Measurements from ENCODE around the gene SYTL5. TPM values are rescaled to one million over a fixed set of nuclear protein-coding genes. Genes with fewer than 3 reads are reported as not detected.

SYTL5 gene
- total RNA-seq, 1 experiment from 2014 or later = 0.04 TPM

DNA sequence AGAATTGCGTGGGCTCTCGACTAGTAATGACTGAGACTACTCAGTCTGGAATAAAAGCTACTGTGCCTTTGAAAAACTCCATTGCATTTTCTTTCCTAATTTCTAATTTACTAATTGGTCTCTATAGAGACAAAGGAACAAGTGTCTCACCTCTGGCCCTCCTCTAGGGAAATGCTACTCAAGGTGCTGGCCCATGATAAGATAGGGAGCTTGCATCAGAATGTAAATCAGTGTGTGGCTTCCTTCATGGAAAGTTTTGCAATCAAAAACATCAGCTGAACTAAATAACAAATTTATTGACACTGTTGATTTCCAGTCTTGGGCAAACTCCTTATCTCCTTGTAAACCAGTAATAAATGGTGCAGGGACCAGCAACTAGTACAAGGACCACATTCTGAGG, 132.5 kb downstream of the SYTL5 start:
- ChIA-PET CTCF (no interaction called here), POLR2A (ENCODE audit: unreplicated experiment) (no interaction called here)
- intact Hi-C loops (cut with micrococcal nuclease) = no loop called here
- no peak for ATAC-seq
- Histone ChIP-seq H3K36me3 (ENCODE audit: low read depth, low read length) (no peaks in the 10 kb centered on the region), H4K20me1 (ENCODE audit: low read length) (no peaks in the 10 kb centered on the region), H3K9me2 (replicated peaks; ENCODE audit: low read length) (no peaks in the 10 kb centered on the region), H3K27me3 (ENCODE audit: low read length) (no peaks in the 10 kb centered on the region), H3K9ac (ENCODE audit: low read length) (no peak overlapping the region), H3K4me1 (ENCODE audit: insufficient read depth, low read length) (no peaks in the 10 kb centered on the region), H2AFZ (ENCODE audit: low read length) (no peak overlapping the region), H3K79me2 (ENCODE audit: low read length) (no peaks in the 10 kb centered on the region), H3K4me2 (ENCODE audit: low read length) (no peak overlapping the region), H3F3A (ENCODE audit: low read length, unreplicated experiment) (no peaks in the 10 kb centered on the region), H3K4me3 (ENCODE audit: low read length) (no peak overlapping the region), H3K27ac (ENCODE audit: low read length) (no peak overlapping the region), H3K9me3 (ENCODE audit: low read length) (no peaks in the 10 kb centered on the region)
- TF ChIP-seq EZH2phosphoT487 (IDR thresholded peaks at IDR 0.05; ENCODE audit: borderline replicate concordance, low read length) (no peak), EZH2 (IDR thresholded peaks at IDR 0.05; ENCODE audit: low read length, unreplicated experiment) (no peak)
- TF ChIP-seq, protein P1, sequence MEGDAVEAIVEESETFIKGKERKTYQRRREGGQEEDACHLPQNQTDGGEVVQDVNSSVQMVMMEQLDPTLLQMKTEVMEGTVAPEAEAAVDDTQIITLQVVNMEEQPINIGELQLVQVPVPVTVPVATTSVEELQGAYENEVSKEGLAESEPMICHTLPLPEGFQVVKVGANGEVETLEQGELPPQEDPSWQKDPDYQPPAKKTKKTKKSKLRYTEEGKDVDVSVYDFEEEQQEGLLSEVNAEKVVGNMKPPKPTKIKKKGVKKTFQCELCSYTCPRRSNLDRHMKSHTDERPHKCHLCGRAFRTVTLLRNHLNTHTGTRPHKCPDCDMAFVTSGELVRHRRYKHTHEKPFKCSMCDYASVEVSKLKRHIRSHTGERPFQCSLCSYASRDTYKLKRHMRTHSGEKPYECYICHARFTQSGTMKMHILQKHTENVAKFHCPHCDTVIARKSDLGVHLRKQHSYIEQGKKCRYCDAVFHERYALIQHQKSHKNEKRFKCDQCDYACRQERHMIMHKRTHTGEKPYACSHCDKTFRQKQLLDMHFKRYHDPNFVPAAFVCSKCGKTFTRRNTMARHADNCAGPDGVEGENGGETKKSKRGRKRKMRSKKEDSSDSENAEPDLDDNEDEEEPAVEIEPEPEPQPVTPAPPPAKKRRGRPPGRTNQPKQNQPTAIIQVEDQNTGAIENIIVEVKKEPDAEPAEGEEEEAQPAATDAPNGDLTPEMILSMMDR (conservative IDR thresholded peaks at IDR 0.05; ENCODE audit: low read depth, low read length) = no peak
- BruUV-seq (replicated peaks) = no TSS peak
- no peak for DNase-seq

DNA sequence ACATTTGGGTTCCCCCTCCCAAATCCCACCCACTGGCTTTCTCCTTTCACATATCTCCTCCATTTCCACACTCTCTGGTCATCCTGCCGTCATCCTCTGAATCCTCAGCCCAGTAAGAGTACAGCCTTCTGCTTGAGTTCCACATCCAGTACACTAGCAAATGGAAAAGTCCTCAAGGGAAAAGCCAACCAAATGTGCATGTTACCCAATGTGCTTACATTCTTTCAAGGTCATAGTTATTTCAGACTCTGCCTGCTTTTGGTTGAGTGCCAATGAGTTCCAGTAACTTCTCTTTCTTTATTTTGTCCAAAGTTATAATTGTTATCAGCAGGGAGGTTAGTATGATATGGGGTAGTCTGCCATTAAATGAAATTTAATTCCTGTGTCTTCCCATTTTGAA, 136.3 kb downstream of the SYTL5 start:
- Histone ChIP-seq H3K27me3 (ENCODE audit: low read length) (no peaks in the 10 kb centered on the region), H2AFZ (ENCODE audit: low read length) (no peak overlapping the region), H4K20me1 (ENCODE audit: low read length) (no peaks in the 10 kb centered on the region), H3K36me3 (ENCODE audit: low read depth, low read length) (no peaks in the 10 kb centered on the region), H3K79me2 (ENCODE audit: low read length) (no peaks in the 10 kb centered on the region), H3K4me3 (ENCODE audit: low read length) (no peak overlapping the region), H3K9me3 (ENCODE audit: low read length) (no peaks in the 10 kb centered on the region), H3K4me1 (ENCODE audit: insufficient read depth, low read length) (no peaks in the 10 kb centered on the region), H3K9ac (ENCODE audit: low read length) (no peak overlapping the region), H3K27ac (ENCODE audit: low read length) (no peak overlapping the region), H3F3A (ENCODE audit: low read length, unreplicated experiment) (no peaks in the 10 kb centered on the region), H3K4me2 (ENCODE audit: low read length) (no peak overlapping the region), H3K9me2 (replicated peaks; ENCODE audit: low read length) (no peaks in the 10 kb centered on the region; the same call in 1 of the 2 replicates)
- ChIA-PET POLR2A (ENCODE audit: unreplicated experiment) (no interaction called here), CTCF (no interaction called here)
- no peak for TF ChIP-seq EZH2 (IDR thresholded peaks at IDR 0.05; ENCODE audit: low read length, unreplicated experiment)
- TF ChIP-seq, protein P1 (conservative IDR thresholded peaks at IDR 0.05; ENCODE audit: low read depth, low read length) = no peak
- no peak for TF ChIP-seq EZH2phosphoT487 (IDR thresholded peaks at IDR 0.05; ENCODE audit: borderline replicate concordance, low read length)
- BruUV-seq (replicated peaks) = no TSS peak
- no peak for DNase-seq
- intact Hi-C loops (cut with micrococcal nuclease) = no loop called here
- ATAC-seq = no peak

DNA sequence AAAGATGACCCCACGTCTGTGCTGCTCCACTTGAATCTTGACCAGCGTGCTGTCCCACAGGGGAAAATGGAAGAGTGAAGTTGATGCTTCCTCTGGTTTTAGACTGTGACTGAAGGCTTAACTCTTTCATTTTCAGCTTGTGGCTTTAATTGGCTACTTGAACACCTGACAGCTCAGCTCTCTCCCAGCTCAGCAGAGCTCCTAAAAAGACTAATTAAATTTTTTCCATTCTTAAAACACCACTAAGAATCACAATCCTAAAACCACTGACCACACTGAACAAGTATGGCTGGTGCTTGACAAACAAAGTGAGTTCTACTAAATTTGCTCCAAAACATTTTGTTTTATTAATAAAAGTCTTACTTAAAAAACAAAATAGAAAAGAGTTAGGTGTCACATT, 142.7 kb downstream of the SYTL5 start:
- H2AFZ ChIP-seq (ENCODE audit: low read length) = no peak overlapping the region
- no peaks in the 10 kb centered on the region; the same call in 1 of the 2 replicates for H3K9me2 ChIP-seq (replicated peaks; ENCODE audit: low read length)
- H3K79me2 ChIP-seq (ENCODE audit: low read length) = no peaks in the 10 kb centered on the region
- no peaks in the 10 kb centered on the region for H3K4me1 ChIP-seq (ENCODE audit: insufficient read depth, low read length)
- H3K4me3 ChIP-seq (ENCODE audit: low read length) = no peak overlapping the region
- no peak overlapping the region for H3K9ac ChIP-seq (ENCODE audit: low read length)
- H3K36me3 ChIP-seq (ENCODE audit: low read depth, low read length) = no peaks in the 10 kb centered on the region
- no peaks in the 10 kb centered on the region for H3F3A ChIP-seq (ENCODE audit: low read length, unreplicated experiment)
- no peak overlapping the region for H3K27ac ChIP-seq (ENCODE audit: low read length)
- H3K4me2 ChIP-seq (ENCODE audit: low read length) = no peak overlapping the region
- ATAC-seq (no peak), DNase-seq (no peak)
- no peaks in the 10 kb centered on the region for H3K27me3 ChIP-seq (ENCODE audit: low read length)
- intact Hi-C loops (cut with micrococcal nuclease) = no loop called here
- POLR2A ChIA-PET (ENCODE audit: unreplicated experiment) = no interaction called here
- no TSS peak for BruUV-seq (replicated peaks)
- H3K9me3 ChIP-seq (ENCODE audit: low read length) = no peaks in the 10 kb centered on the region
- H4K20me1 ChIP-seq (ENCODE audit: low read length) = no peaks in the 10 kb centered on the region
- CTCF ChIA-PET = no interaction called here
- TF ChIP-seq EZH2 (IDR thresholded peaks at IDR 0.05; ENCODE audit: low read length, unreplicated experiment) (no peak), EZH2phosphoT487 (IDR thresholded peaks at IDR 0.05; ENCODE audit: borderline replicate concordance, low read length) (no peak)
- TF ChIP-seq, protein P1 (conservative IDR thresholded peaks at IDR 0.05; ENCODE audit: low read depth, low read length) = no peak
